Measurements from ENCODE around the gene RAET1G. TPM values are rescaled to one million over a fixed set of nuclear protein-coding genes. Genes with fewer than 3 reads are reported as not detected.
"Not testable (repeated sequence)": the region's sequence is repeated elsewhere in the genome, so short reads cannot be mapped to it uniquely, and the experiment has no call there.

The RAET1G gene
- total RNA-seq, 1 experiment from 2014 or later: 0.45 TPM

DNA sequence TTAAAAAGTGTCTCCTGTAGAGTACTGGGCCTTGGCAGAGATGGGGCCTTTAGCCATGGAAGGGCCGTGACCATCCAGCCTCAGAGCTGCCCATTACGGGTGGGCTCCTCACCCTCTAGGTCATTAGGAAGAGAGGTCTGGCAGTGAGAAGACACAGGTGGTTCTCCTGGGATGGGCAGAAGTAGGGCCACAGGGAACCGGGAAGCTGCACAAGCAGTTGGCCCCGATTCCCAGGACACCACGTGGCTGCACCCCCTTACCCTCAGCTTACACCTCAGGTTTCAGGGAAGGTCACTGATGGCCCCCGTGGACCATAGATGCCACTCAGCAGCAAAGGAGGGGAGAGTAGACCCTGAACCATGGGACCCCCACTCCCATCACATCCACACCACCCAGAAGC, 1.6 kb downstream of the RAET1G start:
- DNase-seq (ENCODE audit: low spot score): no peak
- H3K27ac ChIP-seq (ENCODE audit: low read depth, low read length, poor library complexity, severe bottlenecking): no peak overlapping the region
- no TSS peak for BruUV-seq (replicated peaks)
- ChIA-PET POLR2A (ENCODE audit: low non-redundant PET) (no interaction called here), CTCF (no interaction called here)
- H3K4me3 ChIP-seq (ENCODE audit: low read depth, low read length, poor library complexity, severe bottlenecking): no peak overlapping the region
- H3K27me3 ChIP-seq (replicated peaks; ENCODE audit: insufficient read depth, low read depth, low read length, poor library complexity): no peaks in the 10 kb centered on the region
- H3K4me1 ChIP-seq (ENCODE audit: insufficient read depth, low read length, poor library complexity, severe bottlenecking): peaks cover 12% of the 10 kb centered on the region
- intact Hi-C loops (cut with micrococcal nuclease; ENCODE audit: unreplicated experiment): no loop called here
- H3K9me3 ChIP-seq (ENCODE audit: low read depth, low read length, poor library complexity, severe bottlenecking): no peaks in the 10 kb centered on the region
- no peak for TF ChIP-seq EZH2 (IDR thresholded peaks at IDR 0.05; ENCODE audit: borderline replicate concordance, low read depth, low read length, poor library complexity, severe bottlenecking)
- TF ChIP-seq, protein P1, sequence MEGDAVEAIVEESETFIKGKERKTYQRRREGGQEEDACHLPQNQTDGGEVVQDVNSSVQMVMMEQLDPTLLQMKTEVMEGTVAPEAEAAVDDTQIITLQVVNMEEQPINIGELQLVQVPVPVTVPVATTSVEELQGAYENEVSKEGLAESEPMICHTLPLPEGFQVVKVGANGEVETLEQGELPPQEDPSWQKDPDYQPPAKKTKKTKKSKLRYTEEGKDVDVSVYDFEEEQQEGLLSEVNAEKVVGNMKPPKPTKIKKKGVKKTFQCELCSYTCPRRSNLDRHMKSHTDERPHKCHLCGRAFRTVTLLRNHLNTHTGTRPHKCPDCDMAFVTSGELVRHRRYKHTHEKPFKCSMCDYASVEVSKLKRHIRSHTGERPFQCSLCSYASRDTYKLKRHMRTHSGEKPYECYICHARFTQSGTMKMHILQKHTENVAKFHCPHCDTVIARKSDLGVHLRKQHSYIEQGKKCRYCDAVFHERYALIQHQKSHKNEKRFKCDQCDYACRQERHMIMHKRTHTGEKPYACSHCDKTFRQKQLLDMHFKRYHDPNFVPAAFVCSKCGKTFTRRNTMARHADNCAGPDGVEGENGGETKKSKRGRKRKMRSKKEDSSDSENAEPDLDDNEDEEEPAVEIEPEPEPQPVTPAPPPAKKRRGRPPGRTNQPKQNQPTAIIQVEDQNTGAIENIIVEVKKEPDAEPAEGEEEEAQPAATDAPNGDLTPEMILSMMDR (conservative IDR thresholded peaks at IDR 0.05; ENCODE audit: low read depth, low read length): no peak
- H3K36me3 ChIP-seq (ENCODE audit: insufficient read depth, low read length, poor library complexity, severe bottlenecking): no peaks in the 10 kb centered on the region

DNA sequence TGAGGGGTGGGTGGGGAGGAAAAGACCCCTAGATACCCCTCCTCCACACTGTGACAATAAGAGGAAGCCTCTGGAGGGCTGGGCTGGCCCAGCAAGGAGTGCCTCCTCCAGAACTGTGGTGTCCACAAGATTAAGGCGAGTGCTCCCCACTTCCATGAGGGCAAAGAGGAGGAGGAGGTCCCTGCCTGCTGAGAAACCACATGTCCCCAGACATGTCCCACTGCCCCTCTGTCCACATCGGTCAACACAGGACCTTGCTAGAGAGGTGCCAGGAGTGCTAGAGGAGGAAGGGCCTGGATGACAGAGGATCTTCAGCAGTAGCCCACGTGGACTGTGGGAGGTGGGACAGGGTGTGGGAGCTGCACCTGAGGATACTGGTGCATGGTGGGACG, 3.1 kb downstream of the RAET1G start:
- intact Hi-C loops (cut with micrococcal nuclease; ENCODE audit: unreplicated experiment): no loop called here
- ChIA-PET POLR2A (ENCODE audit: low non-redundant PET) (no interaction called here), CTCF (no interaction called here)
- TF ChIP-seq, protein P1 (conservative IDR thresholded peaks at IDR 0.05; ENCODE audit: low read depth, low read length): no peak
- no peak for TF ChIP-seq EZH2 (IDR thresholded peaks at IDR 0.05; ENCODE audit: borderline replicate concordance, low read depth, low read length, poor library complexity, severe bottlenecking)
- BruUV-seq (replicated peaks): no TSS peak
- Histone ChIP-seq H3K9me3 (ENCODE audit: low read depth, low read length, poor library complexity, severe bottlenecking) (no peaks in the 10 kb centered on the region), H3K36me3 (ENCODE audit: insufficient read depth, low read length, poor library complexity, severe bottlenecking) (no peaks in the 10 kb centered on the region), H3K27me3 (replicated peaks; ENCODE audit: insufficient read depth, low read depth, low read length, poor library complexity) (no peaks in the 10 kb centered on the region), H3K4me3 (ENCODE audit: low read depth, low read length, poor library complexity, severe bottlenecking) (no peak overlapping the region), H3K27ac (ENCODE audit: low read depth, low read length, poor library complexity, severe bottlenecking) (no peak overlapping the region), H3K4me1 (ENCODE audit: insufficient read depth, low read length, poor library complexity, severe bottlenecking) (peaks cover 12% of the 10 kb centered on the region)
- DNase-seq (ENCODE audit: low spot score): no peak

DNA sequence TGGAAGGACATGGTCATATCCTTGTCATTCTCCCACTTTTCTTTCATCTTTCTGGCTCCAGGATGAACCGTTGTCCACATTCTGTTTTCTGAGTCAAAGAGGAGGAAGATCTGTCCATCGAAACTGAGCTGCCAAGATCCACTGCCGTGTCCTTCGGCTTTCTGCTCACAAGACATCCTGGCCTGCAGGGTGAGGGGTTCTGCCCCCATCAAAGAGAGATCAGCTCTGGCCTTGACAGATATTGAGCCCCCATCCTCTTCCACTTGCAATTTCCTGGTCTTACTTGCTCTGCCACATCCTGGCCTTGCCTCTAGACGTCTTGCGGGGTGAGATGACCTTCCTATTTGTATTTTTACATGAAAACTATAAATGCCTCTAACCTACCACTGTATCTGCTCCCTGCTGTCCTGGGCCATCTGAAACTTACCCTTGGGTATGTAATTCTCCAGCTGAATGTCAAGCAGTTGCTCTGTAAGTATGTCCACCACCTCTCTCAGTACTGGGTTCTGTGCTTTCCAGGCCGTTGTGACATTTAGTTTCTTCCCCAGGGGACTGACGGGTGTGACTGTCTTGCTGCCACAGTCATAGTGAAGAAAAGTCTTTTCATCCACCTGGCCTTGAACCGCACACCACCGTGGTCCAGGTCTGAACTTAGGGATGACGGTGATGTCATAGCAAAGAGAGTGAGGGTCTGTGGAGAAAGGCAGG, 3.6 kb downstream of the RAET1G start:
- H3K27me3 ChIP-seq (replicated peaks; ENCODE audit: insufficient read depth, low read depth, low read length, poor library complexity); intact Hi-C loops (cut with micrococcal nuclease; ENCODE audit: unreplicated experiment); H3K4me3 ChIP-seq (ENCODE audit: low read depth, low read length, poor library complexity, severe bottlenecking): not testable (repeated sequence)

More for the DNA sequence above, 3.6 kb downstream of the RAET1G start:
- H3K36me3 ChIP-seq (ENCODE audit: insufficient read depth, low read length, poor library complexity, severe bottlenecking); BruUV-seq (replicated peaks); POLR2A ChIA-PET (ENCODE audit: low non-redundant PET); H3K9me3 ChIP-seq (ENCODE audit: low read depth, low read length, poor library complexity, severe bottlenecking); CTCF ChIA-PET; H3K27ac ChIP-seq (ENCODE audit: low read depth, low read length, poor library complexity, severe bottlenecking); DNase-seq (ENCODE audit: low spot score): not testable (repeated sequence)
- H3K4me1 ChIP-seq (ENCODE audit: insufficient read depth, low read length, poor library complexity, severe bottlenecking): peaks cover 12% of the 10 kb centered on the region
